Chondrocyte (in vitro differentiated cells): ENCODE measurements around the gene SLC44A1. TPM values are rescaled to one million over a fixed set of nuclear protein-coding genes. Genes with fewer than 3 reads are reported as not detected.

Experiments
- DNase-seq: peaks from one replicate; pipeline ENCODE4 v3.0.0; 2021; ENCODE audit warnings: mixed read lengths, low spot score
- H3K27ac Mint-ChIP-seq: one replicate; pipeline ENCODE4 v1.8.0; 2021; ENCODE audit warnings: mild to moderate bottlenecking, moderate library complexity, mixed read lengths; ENCODE audit not compliant: unreplicated experiment
- H3K27me3 Mint-ChIP-seq: 2 replicates; pipeline ENCODE4 v1.8.0; 2021; ENCODE audit warnings: low read depth, mixed read lengths
- H3K36me3 Mint-ChIP-seq: 2 replicates; pipeline ENCODE4 v1.8.0; 2021; ENCODE audit warnings: low read depth, mixed read lengths
- H3K4me1 Mint-ChIP-seq: 2 replicates; pipeline ENCODE4 v1.8.0; 2021; ENCODE audit warnings: low read depth, mild to moderate bottlenecking, mixed read lengths
- H3K4me3 Mint-ChIP-seq: one replicate; pipeline ENCODE4 v1.8.0; 2021; ENCODE audit warnings: mild to moderate bottlenecking, moderate library complexity, mixed read lengths; ENCODE audit not compliant: unreplicated experiment
- H3K9me3 Mint-ChIP-seq: 2 replicates; pipeline ENCODE4 v1.8.0; 2021; ENCODE audit warnings: low read depth, mixed read lengths
- CTCF ChIP-seq: fragments of 200-600 bp; sonication (generic); IDR thresholded peaks from 2 replicates; pipeline ENCODE4 v1.5.0; 2021; ENCODE audit warnings: antibody characterized with exemption, mild to moderate bottlenecking, moderate library complexity
- total RNA-seq: library from RNA; stranded (reverse); gene quantifications from 3 replicates; pipeline ENCODE4 v1.2.1, GENCODE V29; 2021

Gene SLC44A1
- total RNA-seq, 1 donor from 2014 or later, result 17.1 TPM

- DNase-seq, result no peak
- TF ChIP-seq CTCF, result peak; percentile 38
- H3K27me3 Mint-ChIP-seq, result no peaks in the 10 kb centered on the region
- no peak overlapping the region for H3K27ac Mint-ChIP-seq
- no peak overlapping the region for H3K4me3 Mint-ChIP-seq
- peaks cover 4% of the 10 kb centered on the region for H3K36me3 Mint-ChIP-seq
- H3K4me1 Mint-ChIP-seq, result peaks cover 8% of the 10 kb centered on the region
- peaks cover 11% of the 10 kb centered on the region for H3K9me3 Mint-ChIP-seq
Measured at GRCh38 chr9:105415662-105415980, 171.2 kb downstream of the SLC44A1 start.

- no peak for DNase-seq
- Mint-ChIP-seq H3K4me1 (peaks cover 8% of the 10 kb centered on the region), H3K9me3 (peaks cover 3% of the 10 kb centered on the region), H3K27ac (no peak overlapping the region), H3K36me3 (no peaks in the 10 kb centered on the region), H3K27me3 (no peaks in the 10 kb centered on the region), H3K4me3 (no peak overlapping the region)
- no peak for TF ChIP-seq CTCF
Measured at GRCh38 chr9:105416840-105417239, 172.4 kb downstream of the SLC44A1 start.

GRCh38 chr9:105418588-105419500, 174.4 kb downstream of the SLC44A1 start:
- no peak overlapping the region for H3K4me3 Mint-ChIP-seq
- H3K36me3 Mint-ChIP-seq, result no peaks in the 10 kb centered on the region
- no peak for TF ChIP-seq CTCF
- DNase-seq, result no peak
- no peaks in the 10 kb centered on the region for H3K9me3 Mint-ChIP-seq
- H3K27me3 Mint-ChIP-seq, result no peaks in the 10 kb centered on the region
- peaks cover 4% of the 10 kb centered on the region for H3K4me1 Mint-ChIP-seq
- H3K27ac Mint-ChIP-seq, result no peak overlapping the region

GRCh38 chr9:105419816-105420597, 175.6 kb downstream of the SLC44A1 start:
- no peak overlapping the region for H3K4me3 Mint-ChIP-seq
- no peaks in the 10 kb centered on the region for H3K27me3 Mint-ChIP-seq
- no peak for TF ChIP-seq CTCF
- DNase-seq, result no peak
- no peaks in the 10 kb centered on the region for H3K36me3 Mint-ChIP-seq
- no peaks in the 10 kb centered on the region for H3K9me3 Mint-ChIP-seq
- no peak overlapping the region for H3K27ac Mint-ChIP-seq
- peaks cover 4% of the 10 kb centered on the region for H3K4me1 Mint-ChIP-seq

GRCh38 chr9:105421154-105421553, 176.7 kb downstream of the SLC44A1 start:
- Mint-ChIP-seq H3K36me3 (no peaks in the 10 kb centered on the region), H3K27ac (no peak overlapping the region), H3K9me3 (no peaks in the 10 kb centered on the region), H3K4me3 (no peak overlapping the region), H3K4me1 (no peaks in the 10 kb centered on the region), H3K27me3 (no peaks in the 10 kb centered on the region)
- DNase-seq, result no peak
- no peak for TF ChIP-seq CTCF
